Measurements from ENCODE around the gene CCR5. TPM values are rescaled to one million over a fixed set of nuclear protein-coding genes. Genes with fewer than 3 reads are reported as not detected.

The CCR5 gene
- total RNA-seq, 2 donors from 2014 or later, result not detected

- H3K4me1 ChIP-seq (ENCODE audit: control insufficient read depth, insufficient read depth, low read length), result no peaks in the 10 kb centered on the region
- H3K27ac ChIP-seq (ENCODE audit: low read depth, low read length), result no peak overlapping the region
- no peaks in the 10 kb centered on the region for H3K27me3 ChIP-seq (ENCODE audit: control insufficient read depth, insufficient read depth, low read length, poor library complexity, severe bottlenecking)
- H3K9me3 ChIP-seq (ENCODE audit: control insufficient read depth, low read length), result peaks cover 4% of the 10 kb centered on the region
- WGBS, 2 experiments (ENCODE audit: insufficient coverage in 1 of 2, insufficient read length in 1 of 2), result 89 to 93% methylated on average over 7 to 11 of the region's 11 CpGs
- no peak overlapping the region for H3K9ac ChIP-seq (ENCODE audit: extremely low read depth, low read length, poor library complexity, severe bottlenecking)
- Mint-ChIP-seq H3K4me1 (no peaks in the 10 kb centered on the region), H3K27ac (no peak overlapping the region), H3K4me3 (no peak overlapping the region), H3K9me3 (peaks cover 5% of the 10 kb centered on the region), H3K36me3 (ENCODE audit: low read depth) (no peaks in the 10 kb centered on the region), H3K27me3 (ENCODE audit: insufficient read depth) (no peaks in the 10 kb centered on the region)
- DNase-seq, result no peak
- H3K4me3 ChIP-seq (ENCODE audit: low read length), result no peak overlapping the region
- TF ChIP-seq CTCF (conservative IDR thresholded peaks at IDR 0.05), result no peak
- no peaks in the 10 kb centered on the region for H3K36me3 ChIP-seq (ENCODE audit: control insufficient read depth, insufficient read depth, low read length)
These were observed 34.7 kb downstream of the CCR5 start for GRCh38 chr3:46405301-46406019.

- no peaks in the 10 kb centered on the region for H3K27me3 ChIP-seq (ENCODE audit: control insufficient read depth, insufficient read depth, low read length, poor library complexity, severe bottlenecking)
- no peaks in the 10 kb centered on the region for H3K36me3 ChIP-seq (ENCODE audit: control insufficient read depth, insufficient read depth, low read length)
- H3K36me3 Mint-ChIP-seq (ENCODE audit: low read depth), result no peaks in the 10 kb centered on the region
- TF ChIP-seq CTCF (conservative IDR thresholded peaks at IDR 0.05), result no peak
- H3K9me3 Mint-ChIP-seq, result peaks cover 5% of the 10 kb centered on the region
- H3K9me3 ChIP-seq (ENCODE audit: control insufficient read depth, low read length), result peaks cover 4% of the 10 kb centered on the region
- H3K27ac ChIP-seq (ENCODE audit: low read depth, low read length), result no peak overlapping the region
- no peak overlapping the region for H3K27ac Mint-ChIP-seq
- no peaks in the 10 kb centered on the region for H3K27me3 Mint-ChIP-seq (ENCODE audit: insufficient read depth)
- 86 to 97% methylated on average over 2 to 4 of the region's 4 CpGs for WGBS, 2 experiments (ENCODE audit: insufficient coverage in 1 of 2, insufficient read length in 1 of 2)
- no peak for DNase-seq
- no peak overlapping the region for H3K4me3 Mint-ChIP-seq
- no peak overlapping the region for H3K4me3 ChIP-seq (ENCODE audit: low read length)
- no peaks in the 10 kb centered on the region for H3K4me1 ChIP-seq (ENCODE audit: control insufficient read depth, insufficient read depth, low read length)
- no peaks in the 10 kb centered on the region for H3K4me1 Mint-ChIP-seq
- no peak overlapping the region for H3K9ac ChIP-seq (ENCODE audit: extremely low read depth, low read length, poor library complexity, severe bottlenecking)
These were observed 35.7 kb downstream of the CCR5 start for GRCh38 chr3:46406443-46406787.

DNA sequence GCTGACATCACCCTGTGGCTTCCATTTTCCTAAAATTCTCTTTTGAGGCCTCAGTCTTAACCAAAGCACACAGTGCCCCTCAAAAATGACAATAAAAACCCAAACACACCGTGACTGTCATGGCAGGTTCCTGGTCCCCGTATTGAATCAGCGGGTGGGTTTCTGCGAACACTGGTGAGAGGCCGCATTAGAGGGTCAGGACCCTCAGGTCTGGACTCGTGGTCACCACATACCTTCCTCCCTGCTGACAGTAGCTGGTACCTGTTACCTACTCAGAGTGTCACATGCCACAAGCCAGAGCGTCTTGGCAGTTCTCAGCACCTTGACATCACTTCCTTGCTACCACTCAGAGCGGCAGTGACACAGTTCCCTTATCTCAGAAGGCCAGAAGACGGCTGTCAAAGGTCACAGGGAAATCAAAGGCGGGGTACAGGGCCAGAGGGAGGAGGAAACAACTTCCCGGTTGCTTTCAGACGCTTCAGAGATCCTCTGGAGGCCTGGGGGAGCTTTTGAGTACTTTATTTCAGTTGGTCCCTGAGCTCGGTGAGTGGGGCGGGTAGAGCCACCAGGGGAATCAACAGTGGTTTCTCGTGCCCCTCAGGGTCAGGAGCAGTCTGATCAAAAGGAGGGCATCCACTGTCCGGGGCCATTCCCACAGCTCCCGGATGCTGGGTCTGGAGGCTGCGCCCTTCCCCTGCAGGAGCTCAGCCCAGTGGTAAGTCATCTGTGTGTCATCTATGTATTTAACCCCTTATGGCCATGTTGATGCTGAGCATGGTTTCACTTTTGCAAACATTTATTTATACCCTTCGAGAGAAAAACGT is 36.3 kb downstream of the CCR5 start, which contains the start of the genes CCR5AS and CCRL2:
Gene CCR5AS, minus strand, starts transcription at position 279 of the 824 bp plus-strand sequence.
Gene CCRL2, plus strand, starts transcription at position 472 of the 824 bp plus-strand sequence. CDS start 821 bp downstream, outside the sequence.
- no peak for DNase-seq
- WGBS, 2 experiments (ENCODE audit: insufficient coverage in 1 of 2, insufficient read length in 1 of 2), result 80 to 89% methylated on average over 20 of the region's 20 CpGs
- no peak within 1 kb of the TSS for H3K27ac ChIP-seq (ENCODE audit: low read depth, low read length)
- H3K36me3 ChIP-seq (ENCODE audit: control insufficient read depth, insufficient read depth, low read length), result no peaks in the 10 kb centered on the region
- Mint-ChIP-seq H3K4me3 (no peak within 1 kb of the TSS), H3K27ac (no peak within 1 kb of the TSS), H3K36me3 (ENCODE audit: low read depth) (no peaks in the 10 kb centered on the region), H3K9me3 (peaks cover 5% of the 10 kb centered on the region), H3K27me3 (ENCODE audit: insufficient read depth) (no peaks in the 10 kb centered on the region), H3K4me1 (no peaks in the 10 kb centered on the region)
- no peaks in the 10 kb centered on the region for H3K4me1 ChIP-seq (ENCODE audit: control insufficient read depth, insufficient read depth, low read length)
- H3K27me3 ChIP-seq (ENCODE audit: control insufficient read depth, insufficient read depth, low read length, poor library complexity, severe bottlenecking), result no peaks in the 10 kb centered on the region
- TF ChIP-seq CTCF (conservative IDR thresholded peaks at IDR 0.05), result no peak
- H3K4me3 ChIP-seq (ENCODE audit: low read length), result no peak within 1 kb of the TSS
- H3K9ac ChIP-seq (ENCODE audit: extremely low read depth, low read length, poor library complexity, severe bottlenecking), result no peak within 1 kb of the TSS
- H3K9me3 ChIP-seq (ENCODE audit: control insufficient read depth, low read length), result peaks cover 4% of the 10 kb centered on the region

Data from endodermal cell (in vitro differentiated cells).